Activated T-cell treated with anti-CD3 and anti-CD28 coated beads, Interleukin-2, amount 50 U/mL, for 24 hours (primary cell): ENCODE measurements around the gene BCAS1.

Experiments
- DNase-seq: peaks from one replicate; pipeline ENCODE4 v3.0.0-alpha.2; 2020
- H3K27ac Mint-ChIP-seq: 2 replicates; pipeline ENCODE4 v1.8.0; 2020; ENCODE audit warnings: mild to moderate bottlenecking, mixed read lengths
- H3K27me3 Mint-ChIP-seq: 2 replicates; pipeline ENCODE4 v1.8.0; 2020; ENCODE audit warnings: mixed read lengths
- H3K36me3 Mint-ChIP-seq: 2 replicates; pipeline ENCODE4 v1.8.0; 2020; ENCODE audit warnings: low read depth, mixed read lengths
- H3K4me1 Mint-ChIP-seq: 2 replicates; pipeline ENCODE4 v1.8.0; 2020; ENCODE audit warnings: low read depth, mixed read lengths
- H3K4me3 Mint-ChIP-seq: 2 replicates; pipeline ENCODE4 v1.8.0; 2020; ENCODE audit warnings: mild to moderate bottlenecking, moderate library complexity, mixed read lengths
- H3K9me3 Mint-ChIP-seq: 2 replicates; pipeline ENCODE4 v1.8.0; 2020; ENCODE audit warnings: mixed read lengths

BCAS1 gene

GRCh38 chr20:54059691-54060364, 10.6 kb downstream of the BCAS1 start:
- Mint-ChIP-seq H3K4me1 (peaks cover 13% of the 10 kb centered on the region), H3K27me3 (no peaks in the 10 kb centered on the region), H3K36me3 (no peaks in the 10 kb centered on the region), H3K27ac (no peak overlapping the region), H3K4me3 (no peak overlapping the region), H3K9me3 (no peaks in the 10 kb centered on the region)
- no peak for DNase-seq

- no peaks in the 10 kb centered on the region for H3K36me3 Mint-ChIP-seq
Measured at GRCh38 chr20:54058420-54059139, 11.8 kb downstream of the BCAS1 start.

GRCh38 chr20:54056762-54057639, 13.4 kb downstream of the BCAS1 start:
- Mint-ChIP-seq H3K27me3 (no peaks in the 10 kb centered on the region), H3K27ac (no peak overlapping the region), H3K36me3 (no peaks in the 10 kb centered on the region), H3K9me3 (no peaks in the 10 kb centered on the region), H3K4me1 (peaks cover 2% of the 10 kb centered on the region), H3K4me3 (no peak overlapping the region)
- no peak for DNase-seq

More at GRCh38 chr20:54058420-54059139, 11.8 kb downstream of the BCAS1 start:
- Mint-ChIP-seq H3K27me3 (no peaks in the 10 kb centered on the region), H3K4me3 (no peak overlapping the region), H3K27ac (no peak overlapping the region), H3K4me1 (peaks cover 4% of the 10 kb centered on the region), H3K9me3 (no peaks in the 10 kb centered on the region)
- no peak for DNase-seq

DNA sequence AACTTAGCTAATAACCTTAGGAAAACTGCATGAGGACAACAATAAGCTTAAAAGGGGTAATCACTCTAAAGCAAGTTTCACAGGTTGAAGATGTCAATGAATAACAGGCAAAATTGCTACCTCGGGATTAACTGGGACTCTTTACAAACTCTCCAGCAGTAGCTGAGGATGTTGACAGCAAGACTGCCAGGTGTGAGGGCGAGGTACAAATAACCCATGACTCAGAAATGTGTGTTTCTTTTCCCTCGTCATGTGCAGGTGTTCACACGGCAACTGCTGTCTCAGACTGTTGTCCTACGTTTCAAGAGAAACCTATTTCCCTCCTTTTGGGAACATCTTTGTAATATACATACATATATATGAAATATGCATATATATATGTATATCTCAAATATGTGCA, 15.9 kb downstream of the BCAS1 start:
- Mint-ChIP-seq H3K9me3 (no peaks in the 10 kb centered on the region), H3K4me1 (peaks cover 2% of the 10 kb centered on the region), H3K27ac (no peak overlapping the region), H3K36me3 (no peaks in the 10 kb centered on the region), H3K27me3 (peaks cover 5% of the 10 kb centered on the region), H3K4me3 (no peak overlapping the region)
- DNase-seq, result no peak

DNA sequence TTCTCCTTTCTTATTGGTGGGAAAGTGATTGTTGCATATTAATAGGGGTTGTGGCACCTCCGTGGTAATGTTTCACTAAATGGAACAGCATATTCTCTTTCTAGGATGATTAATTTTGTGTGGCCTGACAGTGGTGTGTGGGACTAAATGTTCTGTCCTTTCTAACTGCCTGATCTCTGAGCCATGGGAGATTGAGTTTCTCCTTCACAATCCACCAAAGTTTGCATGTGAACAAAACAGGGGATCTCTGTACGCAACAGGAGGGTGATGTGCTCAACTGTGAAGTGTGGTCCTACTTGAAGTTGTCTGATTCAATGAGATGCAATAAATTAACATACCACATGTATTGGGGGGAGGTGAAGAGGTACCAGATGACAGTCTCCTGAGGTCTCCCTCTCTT, 19.3 kb downstream of the BCAS1 start:
- H3K36me3 Mint-ChIP-seq, result no peaks in the 10 kb centered on the region
- H3K27me3 Mint-ChIP-seq, result peaks cover 5% of the 10 kb centered on the region
- no peak overlapping the region for H3K4me3 Mint-ChIP-seq
- peaks cover 2% of the 10 kb centered on the region for H3K4me1 Mint-ChIP-seq
- H3K9me3 Mint-ChIP-seq, result no peaks in the 10 kb centered on the region
- H3K27ac Mint-ChIP-seq, result no peak overlapping the region
- no peak for DNase-seq

DNA sequence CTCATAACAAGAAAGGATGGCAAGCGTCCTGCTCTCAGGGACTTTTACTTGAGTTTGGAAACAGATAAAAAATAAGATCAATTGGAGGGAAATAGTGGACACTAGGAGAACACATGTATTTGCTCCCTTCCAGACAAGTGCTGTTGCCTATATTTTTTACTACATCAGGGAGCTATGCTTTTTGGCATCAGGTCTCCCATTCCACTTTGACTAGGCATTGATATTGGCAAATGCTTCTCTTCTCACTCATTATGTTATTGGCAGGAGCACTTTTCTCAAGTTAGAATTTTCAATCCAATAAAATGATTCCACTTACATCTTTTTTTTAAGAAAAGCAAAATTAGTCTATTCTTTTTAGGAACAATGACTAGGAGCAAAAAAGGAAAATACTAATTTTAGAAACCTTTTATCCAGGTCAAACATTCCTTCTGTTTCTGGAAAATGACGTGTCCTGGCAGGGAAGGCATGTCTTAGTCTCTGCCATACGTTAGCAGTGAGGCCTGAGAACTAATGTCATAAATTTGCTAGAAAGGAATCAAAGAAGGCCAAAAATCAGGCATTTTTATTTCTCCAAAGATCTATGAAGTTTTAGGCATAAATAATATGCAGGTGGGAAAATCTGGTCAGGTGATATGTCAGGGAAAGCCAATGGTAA, 21.4 kb downstream of the BCAS1 start:
- Mint-ChIP-seq H3K4me3 (no peak overlapping the region), H3K4me1 (peaks cover 5% of the 10 kb centered on the region), H3K36me3 (no peaks in the 10 kb centered on the region), H3K27me3 (peaks cover 5% of the 10 kb centered on the region), H3K9me3 (peaks cover 2% of the 10 kb centered on the region), H3K27ac (no peak overlapping the region)
- DNase-seq, result no peak

GRCh38 chr20:54048481-54048880, 21.9 kb downstream of the BCAS1 start:
- DNase-seq, result no peak
- peaks cover 5% of the 10 kb centered on the region for H3K27me3 Mint-ChIP-seq
- H3K4me3 Mint-ChIP-seq, result no peak overlapping the region
- H3K9me3 Mint-ChIP-seq, result peaks cover 2% of the 10 kb centered on the region
- no peak overlapping the region for H3K27ac Mint-ChIP-seq
- peaks cover 7% of the 10 kb centered on the region for H3K4me1 Mint-ChIP-seq
- H3K36me3 Mint-ChIP-seq, result no peaks in the 10 kb centered on the region

DNA sequence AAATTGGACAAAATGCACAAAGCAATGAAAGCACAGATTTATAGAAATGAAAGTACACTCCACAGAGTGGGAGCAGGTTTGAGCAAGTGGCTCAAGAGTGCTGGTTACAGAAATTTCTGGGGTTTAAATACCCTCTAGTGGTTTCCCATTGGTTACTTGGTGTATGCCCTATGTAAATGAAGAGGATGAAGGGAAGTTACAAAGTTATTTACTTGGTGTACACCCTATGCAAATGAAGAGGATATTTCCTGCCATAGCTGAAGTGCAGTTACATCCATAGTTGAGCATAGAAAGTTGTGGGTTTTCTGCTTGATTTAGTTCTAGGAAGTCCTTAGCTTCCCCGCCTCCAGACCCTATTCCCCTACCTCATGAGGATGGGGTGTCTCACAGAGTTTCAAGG, 22.7 kb downstream of the BCAS1 start:
- Mint-ChIP-seq H3K4me3 (no peak overlapping the region), H3K36me3 (no peaks in the 10 kb centered on the region), H3K27me3 (peaks cover 5% of the 10 kb centered on the region), H3K27ac (no peak overlapping the region), H3K9me3 (peaks cover 2% of the 10 kb centered on the region), H3K4me1 (peaks cover 7% of the 10 kb centered on the region)
- no peak for DNase-seq

- Mint-ChIP-seq H3K4me1 (peaks cover 7% of the 10 kb centered on the region), H3K27ac (no peak overlapping the region), H3K36me3 (no peaks in the 10 kb centered on the region), H3K27me3 (peaks cover 5% of the 10 kb centered on the region), H3K4me3 (no peak overlapping the region), H3K9me3 (peaks cover 2% of the 10 kb centered on the region)
- no peak for DNase-seq
Measured at GRCh38 chr20:54047048-54047447, 23.3 kb downstream of the BCAS1 start.

DNA sequence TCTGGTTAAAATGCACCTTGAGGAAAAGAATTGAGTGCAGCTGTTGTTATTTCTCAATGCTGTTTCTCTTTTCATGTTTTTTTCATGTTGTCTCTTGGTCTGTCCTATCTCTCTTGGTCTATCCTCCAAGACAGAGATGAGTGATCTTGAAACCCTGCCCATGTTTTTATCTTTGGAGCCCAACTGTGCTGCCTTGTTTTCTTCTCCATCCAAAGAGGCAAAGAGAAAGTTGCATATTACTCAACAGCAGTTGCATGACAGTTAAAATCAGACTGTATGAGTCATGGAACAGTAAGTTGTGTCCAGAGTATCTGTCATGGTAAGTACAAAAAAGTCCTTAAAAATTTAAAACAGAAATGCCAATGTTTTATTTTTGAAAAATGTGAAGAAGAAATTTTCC, 26.2 kb downstream of the BCAS1 start:
- no peak for DNase-seq
- H3K27me3 Mint-ChIP-seq, result peaks cover 6% of the 10 kb centered on the region
- no peak overlapping the region for H3K4me3 Mint-ChIP-seq
- H3K27ac Mint-ChIP-seq, result peak overlapping the region; percentile 12
- peaks cover 2% of the 10 kb centered on the region for H3K9me3 Mint-ChIP-seq
- peaks cover 7% of the 10 kb centered on the region for H3K4me1 Mint-ChIP-seq
- no peaks in the 10 kb centered on the region for H3K36me3 Mint-ChIP-seq

DNA sequence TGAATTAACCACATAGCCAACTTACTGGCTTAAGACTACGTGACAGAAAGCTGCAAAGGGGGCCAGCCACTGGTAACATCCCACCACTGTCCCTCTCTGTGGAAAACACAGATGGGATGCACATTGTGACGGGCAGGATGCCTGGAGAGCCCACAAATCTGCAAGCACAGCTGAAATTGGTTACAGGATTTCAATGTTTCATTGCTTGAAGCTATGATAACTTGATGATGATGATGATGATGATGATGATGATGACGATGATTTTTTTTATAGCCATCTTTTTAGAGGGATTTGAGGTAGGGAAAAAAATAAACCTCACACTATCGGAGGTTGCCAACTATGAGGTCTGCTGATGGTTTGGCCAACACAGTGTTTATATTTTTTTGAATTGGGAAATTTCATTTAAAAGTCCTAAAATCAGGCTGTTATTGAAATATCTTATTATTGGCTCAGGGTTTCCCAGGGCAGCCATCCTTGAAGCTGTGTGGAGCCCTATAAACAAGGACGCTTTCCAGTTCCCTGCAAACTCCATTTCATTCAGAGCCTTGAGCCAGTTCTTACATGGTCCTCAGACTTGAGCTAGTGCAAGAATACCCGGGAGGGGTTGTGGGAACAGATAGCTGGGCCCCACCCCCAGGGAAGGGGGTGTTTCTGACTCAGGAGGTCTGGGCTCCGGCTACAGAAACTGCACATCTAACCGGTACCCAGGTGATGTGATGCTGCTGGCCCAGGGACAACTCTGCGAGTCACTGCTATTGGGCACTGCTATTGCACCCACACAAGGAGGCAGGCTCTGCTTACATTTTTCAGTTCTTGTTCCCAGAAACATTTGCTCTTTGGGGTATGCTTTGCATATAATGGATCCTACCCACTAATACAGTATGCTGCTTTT, 27.1 kb downstream of the BCAS1 start:
- DNase-seq, result no peak
- no peak overlapping the region for H3K4me3 Mint-ChIP-seq
- peaks cover 6% of the 10 kb centered on the region for H3K27me3 Mint-ChIP-seq
- H3K9me3 Mint-ChIP-seq, result peaks cover 2% of the 10 kb centered on the region
- H3K27ac Mint-ChIP-seq, result no peak overlapping the region
- H3K36me3 Mint-ChIP-seq, result no peaks in the 10 kb centered on the region
- H3K4me1 Mint-ChIP-seq, result peaks cover 7% of the 10 kb centered on the region

DNA sequence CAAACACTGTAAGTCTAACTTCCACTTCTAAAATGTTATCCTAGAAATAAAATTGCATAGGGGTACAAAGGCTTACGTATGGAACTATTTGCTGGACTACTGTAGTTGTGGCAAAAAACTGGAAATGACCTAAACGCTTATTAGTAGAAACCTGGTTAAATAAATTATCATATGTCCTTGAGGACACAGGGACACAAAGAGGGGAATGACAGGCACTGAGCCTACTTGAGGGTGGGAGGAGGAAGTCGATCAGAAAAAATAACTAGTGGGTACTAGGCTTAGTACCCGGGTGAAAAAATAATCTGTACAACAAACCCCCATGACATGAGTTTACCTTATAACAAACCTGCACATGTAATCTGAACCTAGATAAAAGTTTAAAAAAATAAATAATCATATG, 28.4 kb downstream of the BCAS1 start:
- no peak for DNase-seq
- H3K4me3 Mint-ChIP-seq, result no peak overlapping the region
- H3K27ac Mint-ChIP-seq, result no peak overlapping the region
- H3K4me1 Mint-ChIP-seq, result peaks cover 6% of the 10 kb centered on the region
- peaks cover 6% of the 10 kb centered on the region for H3K27me3 Mint-ChIP-seq
- no peaks in the 10 kb centered on the region for H3K36me3 Mint-ChIP-seq
- H3K9me3 Mint-ChIP-seq, result peaks cover 2% of the 10 kb centered on the region

- Mint-ChIP-seq H3K4me3 (no peak overlapping the region), H3K9me3 (peaks cover 2% of the 10 kb centered on the region), H3K4me1 (peaks cover 6% of the 10 kb centered on the region), H3K36me3 (no peaks in the 10 kb centered on the region), H3K27me3 (peaks cover 6% of the 10 kb centered on the region), H3K27ac (no peak overlapping the region)
- DNase-seq, result no peak
Measured at GRCh38 chr20:54041336-54041735, 29.1 kb downstream of the BCAS1 start.
